Astrocyte (in vitro differentiated cells and primary cell): ENCODE data around the gene TMPRSS3. TPM values are rescaled to one million over a fixed set of nuclear protein-coding genes. Genes with fewer than 3 reads are reported as not detected.

Source experiments
- DNase-seq: peaks from one replicate; pipeline ENCODE4 v3.0.0-alpha.2; 2010; ENCODE audit warnings: low read depth
- FAIRE-seq: peaks from 2 replicates; lab custom pipeline; 2011; peaks lifted over from hg19 to GRCh38; lab: Jason Lieb, UNC
- H2AFZ ChIP-seq: 2 replicates; pipeline ENCODE4 v1.6.0; 2012; ENCODE audit warnings: low read depth, low read length, inconsistent platforms
- H3K27ac ChIP-seq: 2 replicates; pipeline ENCODE4 v1.5.1; 2011; ENCODE audit warnings: low read depth, low read length, inconsistent platforms
- H3K27me3 ChIP-seq: 2 replicates; pipeline ENCODE4 v1.6.0; 2011; ENCODE audit warnings: low read length, inconsistent platforms; ENCODE audit not compliant: insufficient read depth
- H3K36me3 ChIP-seq: 2 replicates; pipeline ENCODE4 v1.5.1; 2011; ENCODE audit warnings: low read length, inconsistent platforms; ENCODE audit not compliant: insufficient read depth
- H3K4me1 ChIP-seq: 2 replicates; pipeline ENCODE4 v1.5.1; 2011; ENCODE audit warnings: low read length, inconsistent platforms; ENCODE audit not compliant: insufficient read depth
- H3K4me2 ChIP-seq: 2 replicates; pipeline ENCODE4 v1.6.0; 2012; ENCODE audit warnings: low read length, inconsistent platforms
- H3K4me3 ChIP-seq: 2 replicates; pipeline ENCODE4 v1.5.1; 2011; ENCODE audit warnings: low read depth, mild to moderate bottlenecking, low read length, inconsistent platforms; ENCODE audit not compliant: insufficient read depth
- H3K79me2 ChIP-seq: 2 replicates; pipeline ENCODE4 v1.6.0; 2012; ENCODE audit warnings: mild to moderate bottlenecking, low read length, inconsistent platforms; ENCODE audit not compliant: insufficient read depth
- H3K9ac ChIP-seq: 2 replicates; pipeline ENCODE4 v1.6.0; 2012; ENCODE audit warnings: mild to moderate bottlenecking, low read length, inconsistent platforms
- H3K9me3 ChIP-seq: 2 replicates; pipeline ENCODE4 v1.5.1; 2012; ENCODE audit warnings: low read depth, mild to moderate bottlenecking, low read length, inconsistent platforms; ENCODE audit not compliant: insufficient read depth
- H4K20me1 ChIP-seq: 2 replicates; pipeline ENCODE4 v1.6.0; 2012; ENCODE audit warnings: low read length, inconsistent platforms; ENCODE audit not compliant: insufficient read depth
- H3K27ac Mint-ChIP-seq: one replicate; pipeline ENCODE4 v1.8.0; 2021; ENCODE audit warnings: mild to moderate bottlenecking, mixed read lengths; ENCODE audit not compliant: unreplicated experiment
- H3K27me3 Mint-ChIP-seq: one replicate; pipeline ENCODE4 v1.8.0; 2021; ENCODE audit warnings: low read depth, mixed read lengths; ENCODE audit not compliant: unreplicated experiment
- H3K36me3 Mint-ChIP-seq: one replicate; pipeline ENCODE4 v1.8.0; 2021; ENCODE audit warnings: low read depth, mixed read lengths; ENCODE audit not compliant: unreplicated experiment
- H3K4me1 Mint-ChIP-seq: one replicate; pipeline ENCODE4 v1.8.0; 2021; ENCODE audit warnings: low read depth, mixed read lengths; ENCODE audit not compliant: unreplicated experiment
- H3K4me3 Mint-ChIP-seq: one replicate; pipeline ENCODE4 v1.8.0; 2021; ENCODE audit warnings: mild to moderate bottlenecking, moderate library complexity, mixed read lengths; ENCODE audit not compliant: unreplicated experiment
- H3K9me3 Mint-ChIP-seq: one replicate; pipeline ENCODE4 v1.8.0; 2021; ENCODE audit warnings: mild to moderate bottlenecking, mixed read lengths; ENCODE audit not compliant: unreplicated experiment
- CTCF ChIP-seq: IDR thresholded peaks from 2 replicates; pipeline ENCODE4 v1.5.1; 2011; ENCODE audit warnings: low read depth, mild to moderate bottlenecking, inconsistent platforms, low read length, moderate library complexity; ENCODE audit not compliant: insufficient read depth
- EZH2 ChIP-seq: IDR thresholded peaks from 2 replicates; pipeline ENCODE4 v1.6.1; 2012; ENCODE audit warnings: mild to moderate bottlenecking, low read length, inconsistent platforms; ENCODE audit not compliant: insufficient read depth
- total RNA-seq: library from RNA; stranded (reverse); gene quantifications from 2 replicates; pipeline ENCODE4 v1.2.1, GENCODE V29; 2021

The TMPRSS3 gene
- total RNA-seq, 1 donor from 2014 or later = not detected

- H3K4me1 ChIP-seq = no peaks in the 10 kb centered on the region
- no peak overlapping the region for H2AFZ ChIP-seq
- peaks cover 2% of the 10 kb centered on the region for H3K9me3 ChIP-seq
- H3K27me3 ChIP-seq = no peaks in the 10 kb centered on the region
- H3K9me3 Mint-ChIP-seq = no peaks in the 10 kb centered on the region
- H3K27ac Mint-ChIP-seq = peak overlapping the region; percentile 86
- no peak overlapping the region for H3K4me2 ChIP-seq
- H4K20me1 ChIP-seq = no peaks in the 10 kb centered on the region
- H3K4me1 Mint-ChIP-seq = peaks cover 3% of the 10 kb centered on the region
- H3K36me3 ChIP-seq = no peaks in the 10 kb centered on the region
- no peaks in the 10 kb centered on the region for H3K36me3 Mint-ChIP-seq
- no peak overlapping the region for H3K9ac ChIP-seq
- no peak overlapping the region for H3K27ac ChIP-seq
- DNase-seq (peak; percentile 65), FAIRE-seq (no peak)
- H3K79me2 ChIP-seq = no peaks in the 10 kb centered on the region
- peaks cover 11% of the 10 kb centered on the region for H3K27me3 Mint-ChIP-seq
- no peak overlapping the region for H3K4me3 Mint-ChIP-seq
- H3K4me3 ChIP-seq = no peak overlapping the region
- TF ChIP-seq EZH2 (no peak), CTCF (no peak)
Measured at GRCh38 chr21:42400525-42400924, 4.7 kb upstream of the TMPRSS3 start.

GRCh38 chr21:42398436-42399028 is 2.7 kb upstream of the TMPRSS3 start:
- H3K4me3 Mint-ChIP-seq = no peak overlapping the region
- Histone ChIP-seq H3K9ac (no peak overlapping the region), H4K20me1 (no peaks in the 10 kb centered on the region), H3K27ac (no peak overlapping the region), H3K79me2 (no peaks in the 10 kb centered on the region), H3K4me1 (no peaks in the 10 kb centered on the region), H3K4me2 (no peak overlapping the region), H3K27me3 (no peaks in the 10 kb centered on the region), H2AFZ (no peak overlapping the region), H3K9me3 (peaks cover 2% of the 10 kb centered on the region), H3K4me3 (no peak overlapping the region), H3K36me3 (no peaks in the 10 kb centered on the region)
- H3K36me3 Mint-ChIP-seq = peaks cover 1% of the 10 kb centered on the region
- TF ChIP-seq CTCF = no peak
- TF ChIP-seq EZH2 = no peak
- DNase-seq (no peak), FAIRE-seq (no peak)
- H3K27me3 Mint-ChIP-seq = peaks cover 11% of the 10 kb centered on the region
- H3K9me3 Mint-ChIP-seq = no peaks in the 10 kb centered on the region
- H3K27ac Mint-ChIP-seq = no peak overlapping the region
- H3K4me1 Mint-ChIP-seq = peaks cover 3% of the 10 kb centered on the region

GRCh38 chr21:42397746-42398394 is 2.0 kb upstream of the TMPRSS3 start:
- H3K4me3 Mint-ChIP-seq = no peak overlapping the region
- Histone ChIP-seq H3K4me2 (no peak overlapping the region), H3K9ac (no peak overlapping the region), H3K9me3 (peaks cover 2% of the 10 kb centered on the region), H3K27ac (no peak overlapping the region), H4K20me1 (no peaks in the 10 kb centered on the region), H3K4me3 (no peak overlapping the region), H3K27me3 (no peaks in the 10 kb centered on the region), H3K79me2 (no peaks in the 10 kb centered on the region), H2AFZ (no peak overlapping the region), H3K36me3 (no peaks in the 10 kb centered on the region), H3K4me1 (no peaks in the 10 kb centered on the region)
- no peak for TF ChIP-seq CTCF
- no peak for TF ChIP-seq EZH2
- H3K36me3 Mint-ChIP-seq = peaks cover 1% of the 10 kb centered on the region
- H3K4me1 Mint-ChIP-seq = peaks cover 4% of the 10 kb centered on the region
- H3K9me3 Mint-ChIP-seq = no peaks in the 10 kb centered on the region
- peaks cover 11% of the 10 kb centered on the region for H3K27me3 Mint-ChIP-seq
- no peak for FAIRE-seq
- no peak for DNase-seq
- H3K27ac Mint-ChIP-seq = no peak overlapping the region
